ENCODE data around the gene PCBP1. TPM values are rescaled to one million over a fixed set of nuclear protein-coding genes. Genes with fewer than 3 reads are reported as not detected.

Gene PCBP1
- total RNA-seq (2022; extraction: Qiagen RNA extraction) = 339 to 436 TPM (median 419 TPM) in 5 replicates

GRCh38 chr2:70086838-70087701 is at the start of gene PCBP1:
Gene PCBP1 (plus strand): TSS chr2:70087477. CDS start chr2:70087744, 267 bp downstream.

Other genes starting within 250 kb of the PCBP1 start
- gene SNRNP27, start 193.5 kb upstream of the PCBP1 start, total RNA-seq (2022; extraction: Qiagen RNA extraction) = 41.6 to 69.3 TPM (median 49.1 TPM) in 5 replicates
- gene MXD1, start 172.4 kb upstream of the PCBP1 start, total RNA-seq (2022; extraction: Qiagen RNA extraction) = 2.4 to 3.0 TPM (median 2.6 TPM) in 5 replicates
- gene ASPRV1, start 125.8 kb upstream of the PCBP1 start, total RNA-seq (2022; extraction: Qiagen RNA extraction) = 0.18 to 0.44 TPM (median 0.30 TPM) in 5 replicates
- 6.6 to 9.8 TPM (median 8.2 TPM) in 5 replicates for gene C2orf42, start 103.5 kb downstream of the PCBP1 start, total RNA-seq (2022; extraction: Qiagen RNA extraction)
- 35.4 to 57.9 TPM (median 47.6 TPM) in 5 replicates for gene TIA1, start 161.2 kb downstream of the PCBP1 start, total RNA-seq (2022; extraction: Qiagen RNA extraction)
- gene PCYOX1, start 170.7 kb downstream of the PCBP1 start, total RNA-seq (2022; extraction: Qiagen RNA extraction) = 36.9 to 55.8 TPM (median 50.5 TPM) in 5 replicates
- gene SNRPG, start 206.3 kb downstream of the PCBP1 start, total RNA-seq (2022; extraction: Qiagen RNA extraction) = 298 to 437 TPM (median 317 TPM) in 5 replicates
- 89.6 to 98.4 TPM (median 94.8 TPM) in 5 replicates for gene FAM136A, start 214.6 kb downstream of the PCBP1 start, total RNA-seq (2022; extraction: Qiagen RNA extraction)

Measured in A549 treated with dexamethasone at 1 μM for 4 hours (cell line).